Measurements from ENCODE around the gene TCL1B. TPM values are rescaled to one million over a fixed set of nuclear protein-coding genes. Genes with fewer than 3 reads are reported as not detected.

TCL1B gene
- total RNA-seq, 1 experiment from 2014 or later = not detected

- H3K27me3 Mint-ChIP-seq (ENCODE audit: insufficient read depth, unreplicated experiment) = peaks cover 47% of the 10 kb centered on the region
Measured at GRCh38 chr14:95666450-95666849, 19.8 kb upstream of the TCL1B start.

GRCh38 chr14:95667249-95667693, 19.0 kb upstream of the TCL1B start:
- no peak for TF ChIP-seq CTCF (IDR thresholded peaks at IDR 0.05; ENCODE audit: unreplicated experiment)
- BruUV-seq (replicated peaks) = no TSS peak
- ChIA-PET CTCF (no interaction called here), POLR2A (interaction anchor here (0.8 kb wide), 1 partner anchor 293 kb away, joined by 3 read pairs; no protein-coding TSS in a partner anchor)
- H3K36me3 Mint-ChIP-seq (ENCODE audit: insufficient read depth, unreplicated experiment) = no peaks in the 10 kb centered on the region
- no peak overlapping the region for H3K4me3 Mint-ChIP-seq (ENCODE audit: unreplicated experiment)
- peaks cover 10% of the 10 kb centered on the region for H3K4me1 Mint-ChIP-seq (ENCODE audit: insufficient read depth, unreplicated experiment)
- peaks cover 40% of the 10 kb centered on the region for H3K27me3 Mint-ChIP-seq (ENCODE audit: insufficient read depth, unreplicated experiment)
- intact Hi-C loops (cut with micrococcal nuclease) = no loop called here
- H3K9me3 Mint-ChIP-seq (ENCODE audit: unreplicated experiment) = no peaks in the 10 kb centered on the region
- no peak for DNase-seq (ENCODE audit: unreplicated experiment)
- no peak overlapping the region for H3K27ac Mint-ChIP-seq (ENCODE audit: low read depth, unreplicated experiment)

More at GRCh38 chr14:95666450-95666849, 19.8 kb upstream of the TCL1B start:
- no peak overlapping the region for H3K27ac Mint-ChIP-seq (ENCODE audit: low read depth, unreplicated experiment)
- H3K4me3 Mint-ChIP-seq (ENCODE audit: unreplicated experiment) = no peak overlapping the region
- no peak for DNase-seq (ENCODE audit: unreplicated experiment)
- peaks cover 13% of the 10 kb centered on the region for H3K4me1 Mint-ChIP-seq (ENCODE audit: insufficient read depth, unreplicated experiment)
- BruUV-seq (replicated peaks) = no TSS peak
- ChIA-PET POLR2A (no interaction called here), CTCF (interaction anchor here (0.6 kb wide), 1 partner anchor 38 kb away, joined by 3 read pairs; no protein-coding TSS in a partner anchor)
- no peak for TF ChIP-seq CTCF (IDR thresholded peaks at IDR 0.05; ENCODE audit: unreplicated experiment)
- intact Hi-C loops (cut with micrococcal nuclease) = no loop called here
- H3K36me3 Mint-ChIP-seq (ENCODE audit: insufficient read depth, unreplicated experiment) = no peaks in the 10 kb centered on the region
- no peaks in the 10 kb centered on the region for H3K9me3 Mint-ChIP-seq (ENCODE audit: unreplicated experiment)

GRCh38 chr14:95668235-95668772, 17.9 kb upstream of the TCL1B start:
- Mint-ChIP-seq H3K36me3 (ENCODE audit: insufficient read depth, unreplicated experiment) (no peaks in the 10 kb centered on the region), H3K27me3 (ENCODE audit: insufficient read depth, unreplicated experiment) (peaks cover 40% of the 10 kb centered on the region), H3K9me3 (ENCODE audit: unreplicated experiment) (no peaks in the 10 kb centered on the region), H3K27ac (ENCODE audit: low read depth, unreplicated experiment) (no peak overlapping the region), H3K4me1 (ENCODE audit: insufficient read depth, unreplicated experiment) (no peaks in the 10 kb centered on the region), H3K4me3 (ENCODE audit: unreplicated experiment) (no peak overlapping the region)
- intact Hi-C loops (cut with micrococcal nuclease) = no loop called here
- no peak for TF ChIP-seq CTCF (IDR thresholded peaks at IDR 0.05; ENCODE audit: unreplicated experiment)
- POLR2A ChIA-PET = interaction anchor here (0.8 kb wide), 1 partner anchor 294 kb away, joined by 3 read pairs; no protein-coding TSS in a partner anchor
- DNase-seq (ENCODE audit: unreplicated experiment) = no peak
- CTCF ChIA-PET = interaction anchor here (0.6 kb wide), 1 partner anchor 62 kb away, joined by 5 read pairs; no protein-coding TSS in a partner anchor
- BruUV-seq (replicated peaks) = no TSS peak

- intact Hi-C loops (cut with micrococcal nuclease) = no loop called here
- TF ChIP-seq CTCF (IDR thresholded peaks at IDR 0.05; ENCODE audit: unreplicated experiment) = no peak
- ChIA-PET CTCF (interaction anchor here (0.6 to 0.8 kb wide), 3 partner anchors 65 to 1369 kb away, joined by 3 read pairs; no protein-coding TSS in a partner anchor), POLR2A (no interaction called here)
- H3K4me1 Mint-ChIP-seq (ENCODE audit: insufficient read depth, unreplicated experiment) = no peaks in the 10 kb centered on the region
- H3K4me3 Mint-ChIP-seq (ENCODE audit: unreplicated experiment) = no peak overlapping the region
- no peaks in the 10 kb centered on the region for H3K9me3 Mint-ChIP-seq (ENCODE audit: unreplicated experiment)
- H3K27ac Mint-ChIP-seq (ENCODE audit: low read depth, unreplicated experiment) = no peak overlapping the region
- H3K27me3 Mint-ChIP-seq (ENCODE audit: insufficient read depth, unreplicated experiment) = peaks cover 93% of the 10 kb centered on the region
- BruUV-seq (replicated peaks) = no TSS peak
- H3K36me3 Mint-ChIP-seq (ENCODE audit: insufficient read depth, unreplicated experiment) = no peaks in the 10 kb centered on the region
- no peak for DNase-seq (ENCODE audit: unreplicated experiment)
Measured at GRCh38 chr14:95674613-95675012, 11.6 kb upstream of the TCL1B start.

Measured in MCF 10A (cell line).